Measurements from ENCODE around the gene ATAD2B.
"Not testable (repeated sequence)": the region's sequence is repeated elsewhere in the genome, so short reads cannot be mapped to it uniquely, and the experiment has no call there.

The ATAD2B gene

DNA sequence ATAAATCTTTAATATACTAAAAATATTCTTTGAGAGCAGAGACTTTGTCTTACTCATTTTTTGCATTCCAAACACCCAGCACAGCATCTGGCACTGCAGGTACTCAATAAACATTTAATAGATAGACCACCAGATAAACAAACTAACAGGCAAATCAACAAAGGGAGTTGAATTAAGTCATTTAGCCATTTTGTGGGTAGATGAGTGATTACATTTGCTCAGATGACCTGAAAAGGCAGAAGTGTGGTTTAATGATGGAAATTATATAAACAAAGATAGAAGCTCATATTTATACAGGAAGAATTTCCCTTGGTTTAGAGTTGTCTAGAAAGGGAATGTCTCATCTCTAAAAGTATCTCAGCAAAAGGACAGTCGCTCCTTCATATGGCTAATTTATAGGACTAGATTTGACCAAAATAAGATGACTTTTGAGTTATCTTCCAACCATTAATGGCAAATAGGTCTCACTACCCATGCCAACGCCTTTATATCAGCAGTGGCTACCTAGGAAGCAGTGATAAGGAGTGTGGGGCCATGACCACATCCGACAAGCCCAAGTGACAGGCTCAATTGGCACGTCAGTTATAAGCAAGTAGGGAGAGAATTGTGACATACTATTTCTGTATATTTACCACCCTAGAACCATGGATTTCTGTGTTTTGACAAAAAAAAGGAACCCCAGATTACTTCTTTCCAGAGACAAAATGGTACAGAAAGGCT lies 173.5 kb downstream of the ATAD2B start:
- DNase-seq (ENCODE audit: low spot score): no peak
- TF ChIP-seq, protein P1, sequence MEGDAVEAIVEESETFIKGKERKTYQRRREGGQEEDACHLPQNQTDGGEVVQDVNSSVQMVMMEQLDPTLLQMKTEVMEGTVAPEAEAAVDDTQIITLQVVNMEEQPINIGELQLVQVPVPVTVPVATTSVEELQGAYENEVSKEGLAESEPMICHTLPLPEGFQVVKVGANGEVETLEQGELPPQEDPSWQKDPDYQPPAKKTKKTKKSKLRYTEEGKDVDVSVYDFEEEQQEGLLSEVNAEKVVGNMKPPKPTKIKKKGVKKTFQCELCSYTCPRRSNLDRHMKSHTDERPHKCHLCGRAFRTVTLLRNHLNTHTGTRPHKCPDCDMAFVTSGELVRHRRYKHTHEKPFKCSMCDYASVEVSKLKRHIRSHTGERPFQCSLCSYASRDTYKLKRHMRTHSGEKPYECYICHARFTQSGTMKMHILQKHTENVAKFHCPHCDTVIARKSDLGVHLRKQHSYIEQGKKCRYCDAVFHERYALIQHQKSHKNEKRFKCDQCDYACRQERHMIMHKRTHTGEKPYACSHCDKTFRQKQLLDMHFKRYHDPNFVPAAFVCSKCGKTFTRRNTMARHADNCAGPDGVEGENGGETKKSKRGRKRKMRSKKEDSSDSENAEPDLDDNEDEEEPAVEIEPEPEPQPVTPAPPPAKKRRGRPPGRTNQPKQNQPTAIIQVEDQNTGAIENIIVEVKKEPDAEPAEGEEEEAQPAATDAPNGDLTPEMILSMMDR (conservative IDR thresholded peaks at IDR 0.05; ENCODE audit: low read depth): no peak
- POLR2A ChIA-PET (ENCODE audit: low non-redundant PET): no interaction called here
- no peak overlapping the region for H3K27ac ChIP-seq
- CTCF ChIA-PET: no interaction called here

DNA sequence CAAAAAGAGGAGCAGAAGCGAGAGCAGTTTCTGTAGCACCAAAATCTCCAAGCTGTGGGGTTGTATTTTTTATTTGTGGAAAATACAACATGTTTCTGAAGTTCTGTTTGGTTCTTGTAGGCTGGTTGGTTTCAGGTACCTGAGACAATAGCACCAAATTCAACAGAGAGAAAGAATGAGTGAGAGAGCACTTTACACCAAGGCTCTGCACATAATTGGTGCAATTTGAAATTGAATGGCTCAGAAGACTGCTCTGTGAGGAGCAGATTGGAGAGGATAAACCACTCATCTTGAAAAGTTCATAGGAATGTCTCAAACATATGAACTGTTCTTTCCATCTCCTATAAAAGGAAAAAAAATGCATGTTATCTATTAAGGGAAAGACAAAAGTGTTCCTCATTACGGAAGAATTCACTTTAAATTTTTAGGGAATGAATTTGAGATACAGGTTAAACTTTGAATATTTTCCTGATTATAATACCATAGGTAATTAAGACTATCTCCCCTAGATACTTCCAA lies 175.1 kb downstream of the ATAD2B start:
- POLR2A ChIA-PET (ENCODE audit: low non-redundant PET): no interaction called here
- CTCF ChIA-PET: interaction anchor here (0.6 kb wide), 1 partner anchor 10 kb away, joined by 5 read pairs; no protein-coding TSS in a partner anchor
- no peak overlapping the region for H3K27ac ChIP-seq
- no peak for DNase-seq (ENCODE audit: low spot score)
- TF ChIP-seq, protein P1 (conservative IDR thresholded peaks at IDR 0.05; ENCODE audit: low read depth): no peak

GRCh38 chr2:23746141-23746863 lies 180.6 kb downstream of the ATAD2B start:
- no peak for DNase-seq (ENCODE audit: low spot score)
- H3K27ac ChIP-seq: no peak overlapping the region
- CTCF ChIA-PET: no interaction called here
- POLR2A ChIA-PET (ENCODE audit: low non-redundant PET): no interaction called here
- TF ChIP-seq, protein P1 (conservative IDR thresholded peaks at IDR 0.05; ENCODE audit: low read depth): no peak

GRCh38 chr2:23745726-23746105 lies 181.2 kb downstream of the ATAD2B start:
- no peak overlapping the region for H3K27ac ChIP-seq
- TF ChIP-seq, protein P1 (conservative IDR thresholded peaks at IDR 0.05; ENCODE audit: low read depth): no peak
- ChIA-PET CTCF (no interaction called here), POLR2A (ENCODE audit: low non-redundant PET) (no interaction called here)
- DNase-seq (ENCODE audit: low spot score): no peak

- POLR2A ChIA-PET (ENCODE audit: low non-redundant PET): no interaction called here
- TF ChIP-seq, protein P1 (conservative IDR thresholded peaks at IDR 0.05; ENCODE audit: low read depth): no peak
- no peak for DNase-seq (ENCODE audit: low spot score)
- CTCF ChIA-PET: no interaction called here
- H3K27ac ChIP-seq: no peak overlapping the region
These were observed 181.7 kb downstream of the ATAD2B start for GRCh38 chr2:23745068-23745725.

- H3K27ac ChIP-seq; CTCF ChIA-PET; DNase-seq (ENCODE audit: low spot score); POLR2A ChIA-PET (ENCODE audit: low non-redundant PET): not testable (repeated sequence)
These were observed 190.1 kb downstream of the ATAD2B start for GRCh38 chr2:23736783-23737182.

All from RWPE1 (cell line).